ENCODE data around the gene FAM209B. TPM values are rescaled to one million over a fixed set of nuclear protein-coding genes. Genes with fewer than 3 reads are reported as not detected.
"Not testable (repeated sequence)": the region's sequence is repeated elsewhere in the genome, so short reads cannot be mapped to it uniquely, and the experiment has no call there.

Gene FAM209B
- polyA plus RNA-seq, 3 donors = 0.24 TPM; not detected in 2

DNA sequence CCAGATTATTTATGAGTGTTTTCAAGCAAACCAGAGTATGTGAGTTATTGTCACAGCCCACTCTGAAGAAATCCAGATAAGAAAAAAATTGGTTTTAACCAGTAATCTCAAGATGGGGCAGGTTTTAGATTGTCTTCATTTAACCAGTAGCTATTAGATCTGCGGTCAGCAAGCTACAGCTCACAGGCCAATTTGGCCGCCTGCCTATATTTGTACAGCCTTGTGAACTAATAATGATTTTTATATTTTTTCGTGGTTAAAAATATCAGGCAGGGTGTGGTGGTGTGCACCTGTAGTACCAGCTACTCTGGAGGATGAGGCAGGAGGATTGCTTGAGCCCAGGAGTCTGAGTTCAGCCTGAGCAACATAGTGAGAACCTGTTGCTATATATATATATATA, 5.0 kb downstream of the FAM209B start:
- DNase-seq (ENCODE audit: low read depth in 3 of 3, low spot score in 2 of 3) = no peak

DNA sequence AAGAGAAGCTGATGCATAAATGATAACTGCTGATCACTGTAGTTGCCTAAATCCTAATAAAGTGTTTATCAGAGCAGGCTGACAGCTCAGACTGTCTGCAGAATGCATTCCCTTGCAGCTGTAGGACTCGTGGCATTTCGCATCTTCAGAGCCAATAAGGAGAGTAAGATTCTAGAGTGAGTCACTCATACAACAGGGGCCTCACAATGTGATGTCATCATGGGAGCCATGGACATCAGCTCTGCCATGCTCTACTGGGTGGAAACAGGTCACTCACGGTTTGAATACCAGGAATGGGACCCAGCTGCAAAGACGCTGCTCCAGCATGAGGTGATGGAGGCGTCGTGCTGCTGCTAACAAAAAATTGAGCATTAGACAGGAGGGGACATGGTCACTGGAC, 7.4 kb downstream of the FAM209B start:
- no peak for DNase-seq (ENCODE audit: low read depth in 3 of 3, low spot score in 2 of 3)

DNA sequence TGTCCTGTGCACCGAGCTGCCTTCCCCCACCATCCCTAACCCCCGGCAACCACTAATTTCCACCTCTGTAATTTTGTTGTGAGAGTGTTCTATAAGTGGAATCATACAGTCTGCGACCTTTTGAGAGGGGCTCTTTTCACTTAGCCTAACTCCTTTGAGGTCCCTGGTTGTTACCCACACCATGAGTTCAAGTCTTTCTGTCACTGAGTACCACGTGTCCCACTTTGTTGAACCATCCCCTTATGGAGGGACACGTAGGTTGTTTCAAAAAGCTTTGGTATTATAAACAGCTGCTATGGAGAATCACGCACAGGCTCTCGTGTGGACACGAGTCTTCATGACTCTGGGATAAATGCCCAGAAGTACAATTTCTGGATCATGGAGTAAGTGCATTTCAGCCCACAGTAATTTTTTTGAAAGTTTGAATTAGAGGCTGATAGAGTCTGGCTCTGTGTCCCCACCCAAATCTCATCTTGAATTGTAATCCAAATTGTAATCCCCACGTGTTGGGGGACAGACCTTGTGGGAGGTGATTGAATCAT, 9.5 kb downstream of the FAM209B start:
- DNase-seq (ENCODE audit: low read depth in 3 of 3, low spot score in 2 of 3) = no peak

DNA sequence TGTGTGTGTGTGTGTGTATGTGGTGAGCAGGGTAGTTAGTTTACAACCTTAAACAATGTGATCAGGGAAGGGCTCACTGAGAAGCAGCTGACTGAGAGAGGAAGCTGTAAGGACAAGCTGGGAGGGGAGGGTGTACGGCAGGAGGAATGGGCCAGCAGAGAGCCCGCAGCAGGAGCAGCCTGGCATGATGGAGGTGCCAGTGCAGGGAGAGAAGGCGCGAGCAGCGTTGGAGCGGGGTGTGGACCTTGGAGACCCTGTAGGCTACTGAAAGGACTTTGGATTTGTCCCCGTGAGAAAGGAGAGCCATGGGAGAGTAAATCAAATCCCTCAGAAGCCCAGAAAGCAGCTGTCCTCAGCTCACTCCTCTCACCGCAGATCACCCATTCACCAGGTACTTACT, 18.5 kb downstream of the FAM209B start:
- DNase-seq (ENCODE audit: low read depth in 3 of 3, low spot score in 2 of 3) = no peak

DNA sequence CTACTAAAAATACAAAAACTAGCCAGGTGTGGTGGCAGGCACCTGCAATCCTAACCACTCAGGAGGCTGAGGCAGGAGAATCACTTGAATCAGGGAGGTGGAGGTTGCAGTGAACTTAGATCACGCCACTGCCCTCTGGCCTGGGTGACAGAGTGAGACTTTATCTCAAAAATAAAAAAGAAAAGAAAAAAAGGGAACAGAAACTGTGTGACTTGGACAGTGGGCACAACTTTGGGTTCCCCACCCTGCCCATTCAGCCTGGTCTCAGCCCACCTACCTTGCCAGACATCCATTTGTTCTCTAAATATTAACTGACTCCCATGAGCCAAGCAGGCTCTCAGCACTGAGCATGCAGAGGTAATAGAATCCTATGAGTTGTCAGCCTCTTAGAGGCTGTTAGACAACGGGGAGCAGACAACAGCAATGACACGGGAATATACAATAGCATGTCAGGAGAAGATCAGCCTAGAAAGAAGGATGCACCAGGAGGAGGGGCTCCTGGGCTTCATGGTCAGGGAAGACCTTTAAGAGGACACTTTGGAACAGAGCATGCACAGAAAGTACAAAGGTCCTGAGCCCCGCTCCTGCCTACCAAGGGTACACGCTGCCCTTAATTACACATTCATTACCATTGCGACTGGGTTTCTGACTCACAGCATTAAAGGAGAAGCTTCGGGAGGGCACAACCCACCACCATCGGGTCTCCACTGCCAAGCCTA, 20.0 kb downstream of the FAM209B start:
- no peak for DNase-seq (ENCODE audit: low read depth in 3 of 3, low spot score in 2 of 3)

DNA sequence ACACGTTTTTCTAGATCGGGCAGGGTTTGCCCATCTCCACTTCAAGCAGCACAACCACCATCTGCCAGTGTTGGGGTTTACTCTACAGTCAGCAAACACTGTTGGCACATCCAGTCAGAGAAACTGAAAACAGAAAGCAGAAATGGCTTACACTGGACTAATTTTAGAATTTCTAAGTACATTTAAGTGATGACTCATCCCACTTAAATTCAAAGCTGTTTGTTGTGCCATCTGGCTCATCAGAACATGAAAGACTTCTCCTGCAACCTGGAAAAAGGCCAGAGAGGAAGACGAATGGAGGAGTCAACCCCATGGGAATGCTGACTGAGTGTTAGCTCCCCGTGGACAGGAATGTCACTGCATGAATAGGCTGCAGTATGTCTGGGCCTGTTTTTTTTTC, 21.8 kb downstream of the FAM209B start:
- no peak for DNase-seq (ENCODE audit: low read depth in 3 of 3, low spot score in 2 of 3)

DNA sequence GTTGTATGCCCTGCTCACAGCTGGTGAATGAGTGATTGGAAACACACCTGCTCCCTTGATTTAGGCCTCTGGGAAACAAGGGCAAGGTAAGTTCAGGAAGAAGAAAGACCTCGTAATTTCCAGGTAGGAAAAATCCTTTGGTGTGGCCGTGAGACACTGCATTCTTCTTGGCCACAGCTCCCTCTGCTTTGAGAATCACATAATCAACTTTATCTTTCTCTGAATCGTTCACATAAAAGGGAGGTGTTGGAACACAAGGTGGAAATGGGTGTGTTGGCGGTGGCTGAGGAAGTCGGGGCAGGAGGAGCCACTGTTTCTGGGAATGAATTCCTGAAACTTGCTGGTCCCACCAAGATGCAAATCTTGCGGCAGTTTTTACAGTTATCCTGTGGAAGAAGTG, 25.9 kb downstream of the FAM209B start:
- DNase-seq (ENCODE audit: low read depth in 3 of 3, low spot score in 2 of 3) = no peak

DNA sequence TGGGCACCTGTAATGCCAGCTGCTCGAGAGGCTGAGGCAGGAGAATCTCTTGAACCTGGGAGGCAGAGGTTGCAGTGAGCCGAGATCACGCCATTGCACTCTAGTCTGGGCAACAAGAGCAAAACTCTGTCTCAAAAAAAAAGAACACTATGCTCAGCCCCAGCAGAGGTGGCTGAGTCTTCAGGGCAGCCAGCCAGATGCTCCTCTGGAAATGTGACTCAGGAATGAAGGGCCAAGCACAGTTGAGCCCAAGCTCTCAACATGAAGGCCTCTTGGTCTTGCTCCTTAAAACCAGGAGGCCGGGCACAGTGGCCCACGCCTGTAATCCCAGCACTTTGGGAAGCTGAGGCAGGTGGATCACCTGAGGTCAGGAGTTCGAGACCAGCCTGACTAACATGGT, 31.5 kb downstream of the FAM209B start:
- DNase-seq (ENCODE audit: low read depth in 3 of 3, low spot score in 2 of 3) = not testable (repeated sequence)

DNA sequence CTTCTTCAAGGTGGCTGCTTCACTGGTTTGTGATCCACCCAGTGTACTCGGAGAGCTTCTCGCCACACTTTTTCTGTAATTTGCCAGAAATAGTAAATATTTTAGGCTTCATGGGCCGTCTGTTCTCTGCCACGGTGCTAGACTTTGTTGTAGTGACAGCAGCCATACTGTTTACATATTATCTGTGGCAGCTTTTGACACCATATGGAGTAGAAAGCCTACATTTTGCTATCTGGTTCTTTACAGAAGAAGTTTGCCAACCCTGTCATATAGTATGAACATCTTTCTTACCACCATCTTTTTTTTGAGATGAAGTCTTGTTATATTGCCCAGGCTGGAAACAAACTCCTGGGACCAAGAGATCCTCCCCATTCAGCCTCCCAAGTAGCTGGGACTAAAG, 32.5 kb downstream of the FAM209B start:
- no peak for DNase-seq (ENCODE audit: low read depth in 3 of 3, low spot score in 2 of 3)

DNA sequence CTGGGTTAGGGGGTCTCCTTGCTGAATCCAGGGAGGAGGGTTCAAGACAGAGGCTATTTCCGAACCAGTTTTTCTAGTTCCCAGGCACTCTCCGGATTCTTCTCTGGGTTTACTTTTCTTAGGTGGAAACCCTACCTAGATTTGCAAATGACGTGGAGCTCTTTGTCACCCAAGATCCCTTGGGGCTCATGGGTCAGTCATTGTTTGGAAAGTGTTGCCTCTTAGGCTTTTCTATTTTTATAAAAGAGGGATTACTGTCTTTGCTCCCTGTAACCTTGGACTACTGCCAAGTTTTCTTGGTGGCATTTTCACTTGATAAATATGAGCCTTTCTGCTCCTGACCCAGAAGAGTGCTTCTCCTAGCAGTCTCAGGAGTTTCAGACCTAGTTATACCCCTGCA, 33.6 kb downstream of the FAM209B start:
- DNase-seq (ENCODE audit: low read depth in 3 of 3, low spot score in 2 of 3) = no peak

DNA sequence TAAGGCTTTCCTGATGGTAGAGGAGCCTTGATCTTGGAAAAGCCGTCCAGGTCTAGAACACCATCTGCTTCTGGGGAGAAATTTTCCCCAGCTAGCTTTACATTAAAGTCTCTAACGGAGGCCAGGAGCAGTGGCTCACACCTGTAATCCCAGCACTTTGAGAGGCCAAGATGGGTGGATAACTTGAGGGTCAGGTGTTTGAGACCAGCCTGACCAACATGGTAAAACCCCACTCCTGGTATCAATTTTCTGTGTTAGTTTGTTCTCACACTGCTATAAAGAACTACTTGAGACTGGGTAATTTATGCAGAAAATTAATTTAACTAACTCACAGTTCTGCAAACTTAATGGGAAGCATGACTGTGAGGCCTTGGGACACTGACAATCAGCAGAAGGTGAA, 37.8 kb downstream of the FAM209B start:
- no peak for DNase-seq (ENCODE audit: low read depth in 3 of 3, low spot score in 2 of 3)

DNA sequence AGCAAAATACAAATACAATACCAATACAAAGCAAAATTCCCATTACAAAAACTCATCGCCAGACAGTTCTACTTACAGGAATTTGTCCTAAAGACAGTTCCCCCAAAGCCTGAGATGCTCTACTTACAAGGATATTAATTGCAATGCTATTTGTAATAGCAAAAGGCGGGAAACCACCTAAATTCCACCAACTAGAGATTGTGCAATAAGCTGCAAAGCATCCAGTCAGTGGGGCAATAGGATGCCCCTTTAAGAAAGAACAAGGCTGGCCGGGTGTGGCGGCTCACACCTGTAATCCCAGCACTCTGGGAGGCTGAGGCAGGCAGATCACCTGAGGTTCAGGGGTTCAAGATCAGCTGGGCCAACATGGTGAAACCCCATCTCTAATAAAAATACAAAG, 39.1 kb downstream of the FAM209B start:
- no peak for DNase-seq (ENCODE audit: low read depth in 3 of 3, low spot score in 2 of 3)

DNA sequence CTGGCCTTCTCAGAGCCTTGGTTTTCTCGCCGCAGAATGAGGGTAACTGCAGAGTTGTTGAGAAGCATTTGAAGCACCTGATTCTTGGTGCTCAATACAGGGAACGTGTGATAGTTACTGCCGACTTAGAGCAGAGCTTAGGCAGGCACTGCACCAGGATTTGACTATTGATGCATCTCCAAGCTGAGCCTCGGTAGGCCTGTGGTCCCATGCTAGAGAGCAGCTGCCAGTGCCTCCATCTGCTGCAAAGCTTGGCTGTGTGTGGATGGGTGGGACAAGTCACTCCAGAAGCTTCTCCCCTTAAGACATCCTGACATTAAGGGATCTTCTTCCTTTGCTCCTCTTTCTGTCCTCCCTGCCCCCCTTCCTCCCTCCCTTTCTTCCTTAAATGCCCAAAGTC, 40.9 kb downstream of the FAM209B start:
- DNase-seq (ENCODE audit: low read depth in 3 of 3, low spot score in 2 of 3) = no peak

DNA sequence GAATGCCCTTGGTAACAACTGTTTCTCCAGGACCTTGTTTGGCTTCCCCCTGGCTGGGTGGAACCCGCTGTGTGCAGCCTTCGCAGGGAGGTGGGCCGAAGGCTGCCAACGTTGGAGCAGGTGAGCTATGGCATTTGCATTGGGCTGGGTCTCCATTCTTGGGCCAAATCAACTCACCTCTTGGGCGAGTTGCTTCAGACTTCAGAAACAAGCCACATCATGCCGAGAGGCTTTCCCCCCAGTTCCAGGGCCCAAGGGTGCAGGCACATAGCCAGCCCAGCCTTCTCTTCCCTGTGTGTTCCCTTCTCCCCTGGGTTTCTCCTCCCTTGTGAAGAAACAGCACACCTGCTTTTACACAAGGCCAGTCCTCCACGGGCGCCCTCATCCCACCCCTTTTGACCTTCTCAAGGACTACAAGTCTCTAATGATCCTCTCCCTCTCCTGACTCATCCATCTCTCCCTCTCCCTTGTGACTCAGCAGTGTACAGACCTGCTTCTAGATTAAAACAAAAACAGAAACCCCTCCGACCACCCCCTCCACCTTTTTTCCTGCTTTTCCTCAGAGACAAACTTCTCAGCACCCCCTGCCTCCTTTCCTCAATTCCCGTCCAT, 41.6 kb downstream of the FAM209B start:
- DNase-seq (ENCODE audit: low read depth in 3 of 3, low spot score in 2 of 3) = no peak

DNA sequence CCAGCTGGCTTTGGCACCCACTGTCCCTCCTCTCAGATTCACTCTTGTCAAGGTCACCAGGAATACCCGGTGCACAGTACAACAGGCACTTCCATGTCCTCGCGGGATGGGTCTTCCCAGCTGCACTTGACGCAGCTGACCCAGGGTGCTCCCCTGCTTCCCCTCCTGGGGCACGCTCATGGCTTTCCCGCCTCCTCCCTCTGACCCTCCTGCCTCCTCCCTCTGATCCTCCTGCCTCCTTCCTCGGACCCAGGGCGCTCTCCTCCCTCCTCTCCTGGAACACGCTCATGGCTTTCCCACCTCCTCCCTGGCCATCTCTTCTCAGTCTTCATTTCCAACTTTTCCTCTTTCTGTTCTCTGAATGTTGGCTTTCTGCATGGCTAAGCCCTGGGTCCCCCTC, 42.1 kb downstream of the FAM209B start:
- DNase-seq (ENCODE audit: low read depth in 3 of 3, low spot score in 2 of 3) = no peak

DNA sequence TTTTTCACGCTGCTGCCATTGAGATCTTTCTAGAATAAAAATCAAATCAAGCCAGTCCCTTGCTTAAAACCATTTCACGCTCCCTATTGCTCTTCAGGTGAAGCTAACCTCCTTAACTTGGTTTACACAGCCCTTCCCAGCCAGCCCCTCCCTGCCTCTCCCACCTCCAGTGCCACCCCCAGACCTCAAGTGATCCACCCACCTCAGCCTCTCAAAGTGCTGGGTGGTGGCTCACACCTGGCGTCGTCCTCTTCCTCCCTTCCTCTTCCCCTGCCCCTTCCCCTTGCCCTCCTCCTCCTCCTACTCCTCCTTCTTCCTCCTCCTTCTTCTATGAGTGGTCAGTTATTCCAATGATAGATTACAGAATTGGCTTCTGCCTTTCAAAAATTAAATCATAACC, 42.9 kb downstream of the FAM209B start:
- DNase-seq (ENCODE audit: low read depth in 3 of 3, low spot score in 2 of 3) = no peak

DNA sequence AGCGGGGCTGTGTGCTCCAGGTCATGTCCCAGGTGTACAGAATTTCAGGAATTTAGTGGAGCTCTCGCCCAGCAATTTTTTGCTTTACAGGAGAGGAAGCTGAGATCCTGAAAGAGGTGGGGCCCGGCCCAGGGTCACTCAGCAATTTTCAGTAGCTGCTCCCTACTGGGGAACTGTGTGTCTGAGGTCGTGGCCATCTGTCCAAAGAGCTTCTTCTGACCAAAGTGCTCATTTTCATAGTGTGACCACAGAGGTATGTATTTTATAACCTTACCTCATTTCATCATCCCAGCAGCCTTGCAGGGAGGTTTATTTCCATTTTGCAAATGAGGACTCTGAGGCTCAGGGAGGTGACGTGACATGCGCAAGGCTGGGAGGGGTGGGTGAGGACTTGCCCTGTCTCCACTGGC, 46.3 kb downstream of the FAM209B start:
- no peak for DNase-seq (ENCODE audit: low read depth in 3 of 3, low spot score in 2 of 3)

DNA sequence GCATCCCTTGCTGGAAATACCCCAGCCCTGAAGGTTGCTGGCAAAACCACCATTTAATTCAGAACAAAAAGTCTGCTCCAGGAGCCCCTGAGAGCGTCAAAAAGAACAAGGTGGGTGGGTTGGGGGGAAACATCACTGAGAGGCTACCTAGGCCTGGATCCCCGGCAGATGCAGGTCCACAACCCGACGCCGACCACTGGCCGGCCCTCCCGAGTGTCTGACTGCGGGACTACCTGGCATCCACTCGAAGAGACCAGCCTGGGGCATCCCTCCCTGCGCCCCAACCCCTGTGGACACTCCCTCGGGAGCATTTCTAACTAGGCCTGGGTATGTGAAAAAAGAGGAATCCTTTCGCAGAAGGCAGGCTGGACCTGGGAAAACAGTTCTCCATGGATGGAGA, 47.2 kb downstream of the FAM209B start:
- DNase-seq (ENCODE audit: low read depth in 3 of 3, low spot score in 2 of 3) = no peak

DNA sequence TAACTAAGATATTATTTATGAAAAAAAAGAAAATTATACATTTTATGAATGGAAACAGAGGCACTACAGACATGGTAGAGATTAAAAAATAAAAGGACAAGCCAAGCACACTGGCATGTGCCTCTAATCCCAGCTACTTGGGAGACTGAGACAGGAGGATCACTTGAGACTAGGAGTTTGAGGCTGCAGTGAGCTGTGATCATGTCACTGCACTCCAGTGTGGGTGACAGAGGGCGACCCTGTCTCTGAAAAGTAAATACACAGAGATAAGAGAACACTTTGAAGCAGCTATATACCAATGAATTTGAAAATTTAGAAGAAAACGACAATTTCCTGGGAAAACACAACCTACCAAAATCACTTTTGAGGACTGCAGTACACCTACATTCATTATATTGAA, 48.7 kb downstream of the FAM209B start:
- no peak for DNase-seq (ENCODE audit: low read depth in 3 of 3, low spot score in 2 of 3)

DNA sequence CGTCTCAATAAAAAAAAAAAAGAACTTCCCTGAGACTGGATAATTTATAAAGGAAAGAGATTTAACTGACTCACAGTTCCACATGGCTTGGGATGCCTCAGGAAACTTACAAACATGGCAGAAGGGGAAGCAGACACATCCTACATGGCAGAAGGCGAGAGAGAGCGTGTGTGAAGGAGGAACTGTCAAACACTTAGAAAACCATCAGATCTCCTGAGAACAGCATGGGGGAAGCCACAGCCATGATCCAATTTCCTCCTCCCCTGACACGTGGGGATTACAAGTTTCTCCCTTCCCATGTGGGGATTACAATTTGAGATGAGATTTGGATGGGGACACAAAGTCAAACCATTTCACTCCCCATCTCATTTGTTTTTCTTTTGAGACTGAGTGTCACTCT, 49.5 kb downstream of the FAM209B start:
- DNase-seq (ENCODE audit: low read depth in 3 of 3, low spot score in 2 of 3) = no peak

DNA sequence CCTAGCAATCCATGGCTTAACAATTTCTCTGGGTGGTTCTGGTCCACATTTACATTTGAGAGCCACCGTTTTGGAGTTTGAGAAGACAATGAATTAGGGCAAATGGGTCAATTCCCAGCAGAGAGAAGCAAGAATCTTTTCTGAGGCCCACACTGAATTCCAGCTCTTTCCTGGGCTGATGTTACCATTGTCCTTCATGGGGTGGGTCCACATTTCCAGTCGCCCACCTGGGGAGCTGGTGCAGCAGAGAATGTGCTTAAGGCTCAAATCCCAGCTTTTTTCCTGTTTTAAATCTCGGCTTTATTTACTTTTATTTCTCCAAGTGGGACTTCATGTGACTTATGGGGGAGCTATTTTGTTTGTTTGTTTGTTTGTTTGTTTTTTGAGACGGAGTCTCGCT, 51.9 kb downstream of the FAM209B start:
- DNase-seq (ENCODE audit: low read depth in 3 of 3, low spot score in 2 of 3) = no peak
